ENCODE measurements around the gene FBXO17. TPM values are rescaled to one million over a fixed set of nuclear protein-coding genes. Genes with fewer than 3 reads are reported as not detected.

Gene FBXO17
- total RNA-seq, 1 donor from 2014 or later, result 2.3 TPM

- DNase-seq (ENCODE audit: missing footprints) (no peak), ATAC-seq (no peak)
- intact Hi-C loops (cut with DNase I), result no loop called here
Observed at GRCh38 chr19:38904581-38905539, 70.7 kb downstream of the FBXO17 start.

- no peak for DNase-seq (ENCODE audit: missing footprints)
Observed at GRCh38 chr19:38901683-38902082, 73.9 kb downstream of the FBXO17 start.

GRCh38 chr19:38900743-38901190, 74.8 kb downstream of the FBXO17 start:
- DNase-seq (ENCODE audit: missing footprints) (no peak), ATAC-seq (no peak)
- intact Hi-C loops (cut with DNase I), result no loop called here

More at GRCh38 chr19:38901683-38902082, 73.9 kb downstream of the FBXO17 start:
- no peak for ATAC-seq
- intact Hi-C loops (cut with DNase I), result no loop called here

- intact Hi-C loops (cut with DNase I), result no loop called here
- no peak for DNase-seq (ENCODE audit: missing footprints)
- no peak for ATAC-seq
Observed at GRCh38 chr19:38900202-38900629, 75.3 kb downstream of the FBXO17 start.

GRCh38 chr19:38899447-38900201, 75.9 kb downstream of the FBXO17 start, which contains the start of the genes NFKBIB and SIRT2:
TSS of gene NFKBIB (plus strand) at chr19:38899969. CDS start at chr19:38900033, 64 bp downstream.
TSS of gene SIRT2 (minus strand) at chr19:38899618. CDS start at chr19:38899521, 97 bp downstream.
- intact Hi-C loops (cut with DNase I), result loop anchor here (1.0 to 5.0 kb wide), 3 partner anchors 31 to 282 kb away; partner anchors contain the start of genes EIF3K, HNRNPL, MAP4K1 and MRPS12
- peak; percentile 100 for DNase-seq (ENCODE audit: missing footprints)
- peak; percentile 99 for ATAC-seq

GRCh38 chr19:38898788-38899446, 76.6 kb downstream of the FBXO17 start:
- ATAC-seq, result no peak
- intact Hi-C loops (cut with DNase I), result loop anchor here (1.0 to 5.0 kb wide), 3 partner anchors 32 to 282 kb away; partner anchors contain the start of genes EIF3K, HNRNPL, MAP4K1 and MRPS12
- no peak for DNase-seq (ENCODE audit: missing footprints)

GRCh38 chr19:38894968-38895367, 80.6 kb downstream of the FBXO17 start:
- ATAC-seq, result no peak
- intact Hi-C loops (cut with DNase I), result loop anchor here (5.0 kb wide), 1 partner anchor 278 kb away; the partner anchor contains the start of genes EIF3K and MAP4K1
- no peak for DNase-seq (ENCODE audit: missing footprints)

- no peak for ATAC-seq
- no peak for DNase-seq (ENCODE audit: missing footprints)
Observed at GRCh38 chr19:38893341-38893771, 82.2 kb downstream of the FBXO17 start.

GRCh38 chr19:38892841-38893240, 82.7 kb downstream of the FBXO17 start:
- intact Hi-C loops (cut with DNase I), result no loop called here
- no peak for DNase-seq (ENCODE audit: missing footprints)
- ATAC-seq, result no peak

More at GRCh38 chr19:38893341-38893771, 82.2 kb downstream of the FBXO17 start:
- intact Hi-C loops (cut with DNase I), result no loop called here

GRCh38 chr19:38891771-38892170, 83.8 kb downstream of the FBXO17 start:
- intact Hi-C loops (cut with DNase I), result no loop called here
- DNase-seq (ENCODE audit: missing footprints) (no peak), ATAC-seq (no peak)

Other genes starting within 250 kb of the FBXO17 start
- gene CAPN12, start 231.3 kb downstream of the FBXO17 start, total RNA-seq, result not detected
- not detected for gene LGALS7, start 202.2 kb downstream of the FBXO17 start, total RNA-seq
- not detected for gene LGALS7B, start 186.5 kb downstream of the FBXO17 start, total RNA-seq
- 0.76 TPM for gene LGALS4, start 162.8 kb downstream of the FBXO17 start, total RNA-seq
- gene ECH1, start 143.9 kb downstream of the FBXO17 start, total RNA-seq, result 1,308 TPM
- gene HNRNPL, start 125.8 kb downstream of the FBXO17 start, total RNA-seq, result 184 TPM
- 4.1 TPM for gene RINL, start 97.5 kb downstream of the FBXO17 start, total RNA-seq
- 99.8 TPM for gene SIRT2, start 76.1 kb downstream of the FBXO17 start, total RNA-seq
- gene NFKBIB, start 75.8 kb downstream of the FBXO17 start, total RNA-seq, result 17.9 TPM
- not detected for gene CCER2, start 63.6 kb downstream of the FBXO17 start, total RNA-seq
- gene SARS2, start 45.0 kb downstream of the FBXO17 start, total RNA-seq, result 16.0 TPM
- 67.9 TPM for gene MRPS12, start 44.8 kb downstream of the FBXO17 start, total RNA-seq
- 15.1 TPM for gene FBXO27, start 56.8 kb upstream of the FBXO17 start, total RNA-seq
- not detected for gene ACP7, start 108.6 kb upstream of the FBXO17 start, total RNA-seq
- gene PAK4, start 150.0 kb upstream of the FBXO17 start, total RNA-seq, result 16.2 TPM
- not detected for gene NCCRP1, start 221.2 kb upstream of the FBXO17 start, total RNA-seq
- gene SYCN, start 228.5 kb upstream of the FBXO17 start, total RNA-seq, result not detected

Data from Right ventricle myocardium inferior (tissue), 1 donor.